Measurements from ENCODE around the gene EDEM2.

DNA sequence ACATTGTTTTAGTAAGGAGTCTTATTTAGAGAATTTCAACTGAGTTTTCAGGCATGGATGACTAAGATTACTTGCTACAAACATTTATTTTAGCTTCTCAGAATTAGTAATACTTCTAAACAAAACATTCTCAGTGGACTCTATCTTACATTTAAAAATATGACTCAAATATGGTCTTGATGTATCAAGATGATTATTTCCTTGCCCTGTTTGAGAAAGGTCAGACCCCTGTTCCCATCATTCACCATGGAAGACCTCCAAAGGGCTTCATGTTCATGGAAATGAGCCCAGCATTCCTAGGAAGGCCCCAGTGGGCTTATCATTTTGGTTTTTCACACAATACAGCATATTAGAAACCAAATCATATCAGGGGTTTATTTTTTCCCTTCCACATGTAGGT lies 29.9 kb downstream of the EDEM2 start:
- TF ChIP-seq POLR2A (IDR thresholded peaks at IDR 0.05; ENCODE audit: low read depth, low read length) (no peak), TAF1 (IDR thresholded peaks at IDR 0.05; ENCODE audit: borderline replicate concordance, low read depth, low read length) (no peak), POLR2AphosphoS5 (IDR thresholded peaks at IDR 0.05; ENCODE audit: low read depth, low read length) (no peak)
